ENCODE results near the gene FN1.

The FN1 gene

GRCh38 chr2:215407061-215407460, 28.8 kb downstream of the FN1 start:
- no peak for DNase-seq (ENCODE audit: low read depth)

- DNase-seq (ENCODE audit: low read depth), result no peak
These were observed 29.9 kb downstream of the FN1 start for GRCh38 chr2:215405722-215406581.

- no peak for DNase-seq (ENCODE audit: low read depth)
These were observed 31.4 kb downstream of the FN1 start for GRCh38 chr2:215404348-215405012.

- no peak for DNase-seq (ENCODE audit: low read depth)
These were observed 32.2 kb downstream of the FN1 start for GRCh38 chr2:215403441-215404347.

- DNase-seq (ENCODE audit: low read depth), result no peak
These were observed 33.9 kb downstream of the FN1 start for GRCh38 chr2:215401896-215402379.

- no peak for DNase-seq (ENCODE audit: low read depth)
These were observed 36.7 kb downstream of the FN1 start for GRCh38 chr2:215399067-215399716.

GRCh38 chr2:215397632-215398341, 38.1 kb downstream of the FN1 start:
- no peak for DNase-seq (ENCODE audit: low read depth)

- no peak for DNase-seq (ENCODE audit: low read depth)
These were observed 39.1 kb downstream of the FN1 start for GRCh38 chr2:215396595-215397313.

- DNase-seq (ENCODE audit: low read depth), result no peak
These were observed 40.0 kb downstream of the FN1 start for GRCh38 chr2:215395687-215396460.

GRCh38 chr2:215394102-215394805, 41.6 kb downstream of the FN1 start:
- DNase-seq (ENCODE audit: low read depth), result no peak

- DNase-seq (ENCODE audit: low read depth), result no peak
These were observed 43.1 kb downstream of the FN1 start for GRCh38 chr2:215392687-215393270.

GRCh38 chr2:215392164-215392563, 43.7 kb downstream of the FN1 start:
- no peak for DNase-seq (ENCODE audit: low read depth)

- no peak for DNase-seq (ENCODE audit: low read depth)
These were observed 44.3 kb downstream of the FN1 start for GRCh38 chr2:215391531-215391930.

- no peak for DNase-seq (ENCODE audit: low read depth)
These were observed 45.3 kb downstream of the FN1 start for GRCh38 chr2:215390550-215390913.

- no peak for DNase-seq (ENCODE audit: low read depth)
These were observed 47.7 kb downstream of the FN1 start for GRCh38 chr2:215388002-215388728.

GRCh38 chr2:215386566-215386965, 49.3 kb downstream of the FN1 start:
- no peak for DNase-seq (ENCODE audit: low read depth)

GRCh38 chr2:215384710-215385109, 51.2 kb downstream of the FN1 start:
- no peak for DNase-seq (ENCODE audit: low read depth)
